GM12878 (cell line): ENCODE results near the gene ARSD.

ENCODE experiments used
- EZH2 ChIP-seq: IDR thresholded peaks from 2 replicates; pipeline ENCODE4 v1.6.1; 2012; ENCODE audit warnings: low read depth, mild to moderate bottlenecking, control low read depth, inconsistent platforms, low read length, borderline replicate concordance; ENCODE audit not compliant: control insufficient read depth
- HDAC2 ChIP-seq: fragments of 200-600 bp; sonication (generic); IDR thresholded peaks from 2 replicates; pipeline ENCODE4 v1.6.1; 2017
- SUZ12 ChIP-seq: fragments of 200-600 bp; sonication (generic); IDR thresholded peaks from one replicate; pipeline ENCODE4 v1.6.1; 2018; ENCODE audit warnings: antibody characterized with exemption, mild to moderate bottlenecking; ENCODE audit not compliant: unreplicated experiment
- TF ChIP-seq, protein P1 (sequence below): fragments of 450-650 bp; formaldehyde crosslinking; IDR thresholded peaks from 2 replicates; pipeline ENCODE4 v1.4.0; 2022; ENCODE audit warnings: mild to moderate bottlenecking, moderate library complexity
- TF ChIP-seq, protein P2 (sequence below), 3 experiments: IDR thresholded peaks in 2 of 3; conservative IDR thresholded peaks in 1 of 3; 2 replicates each; pipeline ENCODE4 v1.5.1; 2011; ENCODE audit warnings: low read depth in 3 of 3, low read length in 3 of 3, mild to moderate bottlenecking in 3 of 3, control low read depth in 2 of 3, moderate library complexity in 2 of 3, inconsistent platforms in 1 of 3, mixed read lengths in 1 of 3; ENCODE audit not compliant: control insufficient read depth in 2 of 3, insufficient read depth in 1 of 3; ENCODE audit errors: extremely low read depth in 1 of 3
- TF ChIP-seq, protein P3 (sequence below): IDR thresholded peaks from 2 replicates; pipeline ENCODE4 v1.6.1; 2012; ENCODE audit warnings: mild to moderate bottlenecking, low read depth, low read length

DNA sequence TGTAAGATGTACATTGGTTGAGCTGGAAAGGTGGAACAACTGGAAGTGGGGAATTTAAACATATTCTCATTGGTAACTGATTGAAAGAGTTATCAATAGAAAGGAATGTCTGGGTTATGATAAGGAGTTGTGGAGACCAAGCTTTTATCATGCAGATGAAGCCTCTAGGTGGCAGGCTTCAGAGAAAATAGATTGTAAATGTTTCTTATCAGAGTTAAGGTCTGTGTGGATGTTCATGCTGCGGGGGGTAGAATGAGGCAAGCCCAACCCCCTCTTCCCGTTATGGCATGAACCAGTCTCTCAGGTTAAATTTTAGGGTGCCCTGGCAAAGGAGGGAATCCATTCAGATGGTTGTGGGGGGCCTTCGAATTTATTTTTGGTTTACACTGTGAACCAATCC is 16.0 kb downstream of the ARSD start:
- TF ChIP-seq, protein P1, sequence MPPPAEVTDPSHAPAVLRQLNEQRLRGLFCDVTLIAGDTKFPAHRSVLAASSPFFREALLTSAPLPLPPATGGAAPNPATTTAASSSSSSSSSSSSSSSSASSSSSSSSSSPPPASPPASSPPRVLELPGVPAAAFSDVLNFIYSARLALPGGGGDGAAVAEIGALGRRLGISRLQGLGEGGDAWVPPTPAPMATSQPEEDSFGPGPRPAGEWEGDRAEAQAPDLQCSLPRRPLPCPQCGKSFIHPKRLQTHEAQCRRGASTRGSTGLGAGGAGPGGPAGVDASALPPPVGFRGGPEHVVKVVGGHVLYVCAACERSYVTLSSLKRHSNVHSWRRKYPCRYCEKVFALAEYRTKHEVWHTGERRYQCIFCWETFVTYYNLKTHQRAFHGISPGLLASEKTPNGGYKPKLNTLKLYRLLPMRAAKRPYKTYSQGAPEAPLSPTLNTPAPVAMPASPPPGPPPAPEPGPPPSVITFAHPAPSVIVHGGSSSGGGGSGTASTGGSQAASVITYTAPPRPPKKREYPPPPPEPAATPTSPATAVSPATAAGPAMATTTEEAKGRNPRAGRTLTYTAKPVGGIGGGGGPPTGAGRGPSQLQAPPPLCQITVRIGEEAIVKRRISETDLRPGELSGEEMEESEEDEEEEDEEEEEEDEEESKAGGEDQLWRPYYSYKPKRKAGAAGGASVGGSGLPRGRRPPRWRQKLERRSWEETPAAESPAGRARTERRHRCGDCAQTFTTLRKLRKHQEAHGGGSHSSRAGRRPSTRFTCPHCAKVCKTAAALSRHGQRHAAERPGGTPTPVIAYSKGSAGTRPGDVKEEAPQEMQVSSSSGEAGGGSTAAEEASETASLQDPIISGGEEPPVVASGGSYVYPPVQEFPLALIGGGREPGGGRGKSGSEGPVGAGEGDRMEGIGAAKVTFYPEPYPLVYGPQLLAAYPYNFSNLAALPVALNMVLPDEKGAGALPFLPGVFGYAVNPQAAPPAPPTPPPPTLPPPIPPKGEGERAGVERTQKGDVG (CRISPR knock-in tag) = no peak
- TF ChIP-seq, protein P2, sequence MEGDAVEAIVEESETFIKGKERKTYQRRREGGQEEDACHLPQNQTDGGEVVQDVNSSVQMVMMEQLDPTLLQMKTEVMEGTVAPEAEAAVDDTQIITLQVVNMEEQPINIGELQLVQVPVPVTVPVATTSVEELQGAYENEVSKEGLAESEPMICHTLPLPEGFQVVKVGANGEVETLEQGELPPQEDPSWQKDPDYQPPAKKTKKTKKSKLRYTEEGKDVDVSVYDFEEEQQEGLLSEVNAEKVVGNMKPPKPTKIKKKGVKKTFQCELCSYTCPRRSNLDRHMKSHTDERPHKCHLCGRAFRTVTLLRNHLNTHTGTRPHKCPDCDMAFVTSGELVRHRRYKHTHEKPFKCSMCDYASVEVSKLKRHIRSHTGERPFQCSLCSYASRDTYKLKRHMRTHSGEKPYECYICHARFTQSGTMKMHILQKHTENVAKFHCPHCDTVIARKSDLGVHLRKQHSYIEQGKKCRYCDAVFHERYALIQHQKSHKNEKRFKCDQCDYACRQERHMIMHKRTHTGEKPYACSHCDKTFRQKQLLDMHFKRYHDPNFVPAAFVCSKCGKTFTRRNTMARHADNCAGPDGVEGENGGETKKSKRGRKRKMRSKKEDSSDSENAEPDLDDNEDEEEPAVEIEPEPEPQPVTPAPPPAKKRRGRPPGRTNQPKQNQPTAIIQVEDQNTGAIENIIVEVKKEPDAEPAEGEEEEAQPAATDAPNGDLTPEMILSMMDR (IDR thresholded peaks at IDR 0.05 in 2 of 3, conservative IDR thresholded peaks at IDR 0.05 in 1 of 3; ENCODE audit: control insufficient read depth in 2 of 3, extremely low read depth in 1 of 3, insufficient read depth in 1 of 3, low read depth in 3 of 3, low read length in 3 of 3) = no peak
- TF ChIP-seq, protein P3, sequence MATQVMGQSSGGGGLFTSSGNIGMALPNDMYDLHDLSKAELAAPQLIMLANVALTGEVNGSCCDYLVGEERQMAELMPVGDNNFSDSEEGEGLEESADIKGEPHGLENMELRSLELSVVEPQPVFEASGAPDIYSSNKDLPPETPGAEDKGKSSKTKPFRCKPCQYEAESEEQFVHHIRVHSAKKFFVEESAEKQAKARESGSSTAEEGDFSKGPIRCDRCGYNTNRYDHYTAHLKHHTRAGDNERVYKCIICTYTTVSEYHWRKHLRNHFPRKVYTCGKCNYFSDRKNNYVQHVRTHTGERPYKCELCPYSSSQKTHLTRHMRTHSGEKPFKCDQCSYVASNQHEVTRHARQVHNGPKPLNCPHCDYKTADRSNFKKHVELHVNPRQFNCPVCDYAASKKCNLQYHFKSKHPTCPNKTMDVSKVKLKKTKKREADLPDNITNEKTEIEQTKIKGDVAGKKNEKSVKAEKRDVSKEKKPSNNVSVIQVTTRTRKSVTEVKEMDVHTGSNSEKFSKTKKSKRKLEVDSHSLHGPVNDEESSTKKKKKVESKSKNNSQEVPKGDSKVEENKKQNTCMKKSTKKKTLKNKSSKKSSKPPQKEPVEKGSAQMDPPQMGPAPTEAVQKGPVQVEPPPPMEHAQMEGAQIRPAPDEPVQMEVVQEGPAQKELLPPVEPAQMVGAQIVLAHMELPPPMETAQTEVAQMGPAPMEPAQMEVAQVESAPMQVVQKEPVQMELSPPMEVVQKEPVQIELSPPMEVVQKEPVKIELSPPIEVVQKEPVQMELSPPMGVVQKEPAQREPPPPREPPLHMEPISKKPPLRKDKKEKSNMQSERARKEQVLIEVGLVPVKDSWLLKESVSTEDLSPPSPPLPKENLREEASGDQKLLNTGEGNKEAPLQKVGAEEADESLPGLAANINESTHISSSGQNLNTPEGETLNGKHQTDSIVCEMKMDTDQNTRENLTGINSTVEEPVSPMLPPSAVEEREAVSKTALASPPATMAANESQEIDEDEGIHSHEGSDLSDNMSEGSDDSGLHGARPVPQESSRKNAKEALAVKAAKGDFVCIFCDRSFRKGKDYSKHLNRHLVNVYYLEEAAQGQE = no peak
- TF ChIP-seq SUZ12 (no peak), EZH2 (no peak), HDAC2 (no peak)
